ENCODE results near the gene LSMEM2.

The LSMEM2 gene

GRCh38 chr3:50289130-50289529 lies 10.2 kb downstream of the LSMEM2 start:
- no peak for DNase-seq (ENCODE audit: low read depth)
- H3K4me3 ChIP-seq (ENCODE audit: low read depth, low read length) = no peak overlapping the region
- TF ChIP-seq CTCF (IDR thresholded peaks at IDR 0.05; ENCODE audit: insufficient read depth, low read depth, low read length, missing control alignments) = no peak

GRCh38 chr3:50290161-50290641 lies 11.3 kb downstream of the LSMEM2 start:
- no peak for DNase-seq (ENCODE audit: low read depth)
- H3K4me3 ChIP-seq (ENCODE audit: low read depth, low read length) = no peak overlapping the region
- TF ChIP-seq CTCF (IDR thresholded peaks at IDR 0.05; ENCODE audit: insufficient read depth, low read depth, low read length, missing control alignments) = no peak

- peak within 1 kb of the TSS; percentile 82 for H3K4me3 ChIP-seq (ENCODE audit: low read depth, low read length)
- DNase-seq (ENCODE audit: low read depth) = peak; percentile 98
- no peak for TF ChIP-seq CTCF (IDR thresholded peaks at IDR 0.05; ENCODE audit: insufficient read depth, low read depth, low read length, missing control alignments)
Measured at GRCh38 chr3:50292159-50293078, 13.5 kb downstream of the LSMEM2 start, which contains the start of gene IFRD2. TSS of gene IFRD2 (minus strand) at chr3:50292429. CDS start at chr3:50292274, 155 bp downstream.

- no peak for TF ChIP-seq CTCF (IDR thresholded peaks at IDR 0.05; ENCODE audit: insufficient read depth, low read depth, low read length, missing control alignments)
- DNase-seq (ENCODE audit: low read depth) = no peak
- peak overlapping the region; percentile 76 for H3K4me3 ChIP-seq (ENCODE audit: low read depth, low read length)
Measured at GRCh38 chr3:50293079-50293801, 14.4 kb downstream of the LSMEM2 start.

GRCh38 chr3:50294089-50294488 lies 15.2 kb downstream of the LSMEM2 start:
- no peak overlapping the region for H3K4me3 ChIP-seq (ENCODE audit: low read depth, low read length)
- no peak for DNase-seq (ENCODE audit: low read depth)
- TF ChIP-seq CTCF (IDR thresholded peaks at IDR 0.05; ENCODE audit: insufficient read depth, low read depth, low read length, missing control alignments) = no peak

GRCh38 chr3:50294492-50295403 lies 15.9 kb downstream of the LSMEM2 start:
- TF ChIP-seq CTCF (IDR thresholded peaks at IDR 0.05; ENCODE audit: insufficient read depth, low read depth, low read length, missing control alignments) = no peak
- H3K4me3 ChIP-seq (ENCODE audit: low read depth, low read length) = no peak overlapping the region
- DNase-seq (ENCODE audit: low read depth) = peak; percentile 1

All from GM12865 (cell line).